A673 (cell line): ENCODE measurements around the gene GSDME. TPM values are rescaled to one million over a fixed set of nuclear protein-coding genes. Genes with fewer than 3 reads are reported as not detected.

Experiments
- BruUV-seq: library from RNA; stranded (reverse); fragments of 400-500 nt; replicated peaks from 2 replicates; lab custom pipeline; 2021; lab: Mats Ljungman, UMichigan
- CTCF ChIA-PET: fragments of 300-600 bp; sonication (Branson Sonifier 250); formaldehyde crosslinking; loops from one replicate; lab custom pipeline; 2022; ENCODE audit warnings: antibody characterized with exemption; lab: Charles Lee
- POLR2A ChIA-PET: fragments of 300-600 bp; sonication (Branson Sonifier 250); formaldehyde crosslinking; loops from one replicate; lab custom pipeline; 2022; ENCODE audit warnings: antibody characterized with exemption; ENCODE audit not compliant: low non-redundant PET; lab: Charles Lee
- DNase-seq: peaks from one replicate; pipeline ENCODE4 v3.0.0-alpha.2; 2015; ENCODE audit warnings: low spot score
- H3K27ac ChIP-seq: fragments of 200-600 bp; sonication (generic); 2 replicates; pipeline ENCODE4 v1.5.1; 2016; ENCODE audit warnings: mixed run types, low read depth, mild to moderate bottlenecking, mixed read lengths, antibody characterized with exemption, low read length; ENCODE audit not compliant: poor library complexity, severe bottlenecking
- H3K27me3 ChIP-seq: fragments of 200-600 bp; sonication (generic); replicated peaks from 2 replicates; pipeline ENCODE4 v1.6.1; 2017; ENCODE audit warnings: mixed run types, low read depth, mild to moderate bottlenecking, mixed read lengths, antibody characterized with exemption, low read length; ENCODE audit not compliant: insufficient read depth, poor library complexity
- H3K36me3 ChIP-seq: fragments of 200-600 bp; sonication (generic); 2 replicates; pipeline ENCODE4 v1.6.1; 2016; ENCODE audit warnings: mixed run types, mild to moderate bottlenecking, mixed read lengths, antibody characterized with exemption, low read length; ENCODE audit not compliant: insufficient read depth, poor library complexity, severe bottlenecking
- H3K4me1 ChIP-seq: fragments of 200-600 bp; sonication (generic); 2 replicates; pipeline ENCODE4 v1.6.1; 2017; ENCODE audit warnings: mixed run types, mild to moderate bottlenecking, mixed read lengths, antibody characterized with exemption, low read length; ENCODE audit not compliant: insufficient read depth, poor library complexity, severe bottlenecking
- H3K4me3 ChIP-seq: fragments of 200-600 bp; sonication (generic); 2 replicates; pipeline ENCODE4 v1.5.1; 2016; ENCODE audit warnings: low read depth, mixed run types, mild to moderate bottlenecking, mixed read lengths, low read length; ENCODE audit not compliant: poor library complexity, severe bottlenecking
- H3K9me3 ChIP-seq: fragments of 200-600 bp; sonication (generic); 2 replicates; pipeline ENCODE4 v1.6.1; 2016; ENCODE audit warnings: mixed run types, low read depth, mild to moderate bottlenecking, mixed read lengths, antibody characterized with exemption, low read length; ENCODE audit not compliant: poor library complexity, severe bottlenecking
- EZH2 ChIP-seq: fragments of 200-600 bp; sonication (generic); IDR thresholded peaks from 2 replicates; pipeline ENCODE4 v1.6.1; 2017; ENCODE audit warnings: borderline replicate concordance, low read depth, mild to moderate bottlenecking, mixed read lengths, antibody characterized with exemption, low read length; ENCODE audit not compliant: poor library complexity, severe bottlenecking
- intact Hi-C: fragments of 100-400 bp; cut with micrococcal nuclease; formaldehyde crosslinking; loops from one replicate; pipeline ENCODE4 v1.10.0; 2022; ENCODE audit not compliant: unreplicated experiment
- total RNA-seq: library from RNA; stranded (reverse); gene quantifications from 2 replicates; pipeline ENCODE4 v1.2.3, GENCODE V29; 2021
- TF ChIP-seq, protein P1 (sequence below): fragments of 300-800, 200-600 bp; sonication (generic); conservative IDR thresholded peaks from 2 replicates; pipeline ENCODE4 v1.5.1; 2017; ENCODE audit warnings: low read depth, mild to moderate bottlenecking, antibody characterized with exemption, low read length, moderate library complexity, mixed read lengths

GSDME gene
- total RNA-seq, 1 experiment from 2014 or later: 0.77 TPM

DNA sequence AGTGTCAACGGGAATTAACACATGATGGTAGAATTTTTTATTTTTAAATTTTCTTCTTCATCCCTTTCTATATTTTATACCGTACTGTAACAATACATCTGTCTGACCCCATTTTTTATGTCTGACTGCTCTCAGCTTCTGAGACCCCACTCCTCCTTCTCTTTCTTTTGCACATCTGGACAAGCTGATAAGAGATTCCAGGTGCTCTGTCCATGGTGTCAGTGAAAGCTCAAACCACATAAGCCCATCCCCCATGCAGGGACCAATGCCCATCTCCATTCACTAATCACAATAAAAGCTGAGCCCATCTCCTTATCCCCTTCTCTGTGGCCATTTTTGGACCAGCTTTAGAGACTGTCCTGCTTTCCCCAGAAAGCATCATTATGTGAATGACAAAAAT lies 8.7 kb downstream of the GSDME start:
- no peak for DNase-seq
- CTCF ChIA-PET: no interaction called here
- no peaks in the 10 kb centered on the region for H3K4me1 ChIP-seq
- H3K36me3 ChIP-seq: no peaks in the 10 kb centered on the region
- no TSS peak for BruUV-seq
- TF ChIP-seq, protein P1, sequence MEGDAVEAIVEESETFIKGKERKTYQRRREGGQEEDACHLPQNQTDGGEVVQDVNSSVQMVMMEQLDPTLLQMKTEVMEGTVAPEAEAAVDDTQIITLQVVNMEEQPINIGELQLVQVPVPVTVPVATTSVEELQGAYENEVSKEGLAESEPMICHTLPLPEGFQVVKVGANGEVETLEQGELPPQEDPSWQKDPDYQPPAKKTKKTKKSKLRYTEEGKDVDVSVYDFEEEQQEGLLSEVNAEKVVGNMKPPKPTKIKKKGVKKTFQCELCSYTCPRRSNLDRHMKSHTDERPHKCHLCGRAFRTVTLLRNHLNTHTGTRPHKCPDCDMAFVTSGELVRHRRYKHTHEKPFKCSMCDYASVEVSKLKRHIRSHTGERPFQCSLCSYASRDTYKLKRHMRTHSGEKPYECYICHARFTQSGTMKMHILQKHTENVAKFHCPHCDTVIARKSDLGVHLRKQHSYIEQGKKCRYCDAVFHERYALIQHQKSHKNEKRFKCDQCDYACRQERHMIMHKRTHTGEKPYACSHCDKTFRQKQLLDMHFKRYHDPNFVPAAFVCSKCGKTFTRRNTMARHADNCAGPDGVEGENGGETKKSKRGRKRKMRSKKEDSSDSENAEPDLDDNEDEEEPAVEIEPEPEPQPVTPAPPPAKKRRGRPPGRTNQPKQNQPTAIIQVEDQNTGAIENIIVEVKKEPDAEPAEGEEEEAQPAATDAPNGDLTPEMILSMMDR: no peak
- TF ChIP-seq EZH2: no peak
- intact Hi-C loops: loop anchor here (10.0 kb wide), 1 partner anchor 346 kb away; no protein-coding TSS in a partner anchor
- POLR2A ChIA-PET: no interaction called here
- H3K27me3 ChIP-seq: no peaks in the 10 kb centered on the region
- H3K9me3 ChIP-seq: no peaks in the 10 kb centered on the region
- no peak overlapping the region for H3K27ac ChIP-seq
- H3K4me3 ChIP-seq: no peak overlapping the region

- BruUV-seq: no TSS peak
- H3K9me3 ChIP-seq: no peaks in the 10 kb centered on the region
- no peaks in the 10 kb centered on the region for H3K36me3 ChIP-seq
- TF ChIP-seq, protein P1: no peak
- no peak for TF ChIP-seq EZH2
- H3K4me3 ChIP-seq: no peak overlapping the region
- no peaks in the 10 kb centered on the region for H3K4me1 ChIP-seq
- intact Hi-C loops: loop anchor here (10.0 kb wide), 1 partner anchor 349 kb away; no protein-coding TSS in a partner anchor
- H3K27ac ChIP-seq: no peak overlapping the region
- ChIA-PET CTCF (no interaction called here), POLR2A (no interaction called here)
- no peak for DNase-seq
- no peaks in the 10 kb centered on the region for H3K27me3 ChIP-seq
Observed at GRCh38 chr7:24745355-24745754, 11.9 kb downstream of the GSDME start.

- Histone ChIP-seq H3K27ac (no peak overlapping the region), H3K27me3 (no peaks in the 10 kb centered on the region), H3K4me1 (no peaks in the 10 kb centered on the region), H3K4me3 (no peak overlapping the region), H3K9me3 (peaks cover 7% of the 10 kb centered on the region), H3K36me3 (no peaks in the 10 kb centered on the region)
- POLR2A ChIA-PET: interaction anchor here (0.5 kb wide), 1 partner anchor 982 kb away, joined by 6 read pairs; no protein-coding TSS in a partner anchor
- DNase-seq: no peak
- CTCF ChIA-PET: no interaction called here
- no TSS peak for BruUV-seq
- TF ChIP-seq, protein P1: no peak
- TF ChIP-seq EZH2: no peak
- intact Hi-C loops: loop anchor here (10.0 kb wide), 1 partner anchor 351 kb away; no protein-coding TSS in a partner anchor
Observed at GRCh38 chr7:24743471-24743870, 13.8 kb downstream of the GSDME start.
